ENCODE results near the gene OPA1. TPM values are rescaled to one million over a fixed set of nuclear protein-coding genes. Genes with fewer than 3 reads are reported as not detected.

Gene OPA1
- total and polyA plus RNA-seq, 2 of the 13 experiments (the other 11 are each of a cell fraction or from before 2014, with no cell fraction given), result 26.7 to 78.5 TPM

DNA sequence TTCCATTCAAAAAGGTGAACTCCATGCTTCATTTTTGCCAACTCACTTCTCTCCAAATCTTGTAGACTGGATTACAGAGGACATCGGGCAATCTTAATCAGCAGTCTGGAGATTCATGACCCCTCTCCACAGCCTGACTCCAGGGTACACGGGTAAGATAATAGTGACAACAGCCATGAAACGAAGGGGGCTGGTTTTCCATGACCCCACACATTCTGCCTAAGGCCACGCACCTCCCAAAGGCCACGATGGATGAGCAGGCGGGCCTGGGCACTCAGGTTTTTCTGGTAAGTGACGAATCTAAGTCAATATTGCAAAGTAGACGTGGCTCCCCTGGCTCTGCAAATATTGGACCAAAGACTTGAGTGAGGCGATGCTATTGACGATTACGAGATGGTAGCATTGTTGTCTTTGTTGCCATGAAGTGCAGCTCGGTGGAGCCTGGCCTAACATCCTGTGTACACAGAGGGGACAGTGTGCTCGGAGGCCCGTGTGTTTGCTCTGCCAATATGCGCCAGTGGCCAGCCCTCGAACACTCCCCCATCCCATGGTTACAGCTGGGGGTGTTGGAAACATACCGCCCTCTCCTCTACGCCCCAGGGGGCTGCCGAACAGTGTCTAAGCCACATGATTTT is 119.1 kb downstream of the OPA1 start (continued):
- TF ChIP-seq, protein P1, sequence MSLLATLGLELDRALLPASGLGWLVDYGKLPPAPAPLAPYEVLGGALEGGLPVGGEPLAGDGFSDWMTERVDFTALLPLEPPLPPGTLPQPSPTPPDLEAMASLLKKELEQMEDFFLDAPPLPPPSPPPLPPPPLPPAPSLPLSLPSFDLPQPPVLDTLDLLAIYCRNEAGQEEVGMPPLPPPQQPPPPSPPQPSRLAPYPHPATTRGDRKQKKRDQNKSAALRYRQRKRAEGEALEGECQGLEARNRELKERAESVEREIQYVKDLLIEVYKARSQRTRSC (CRISPR knock-in tag; IDR thresholded peaks at IDR 0.05; ENCODE audit: low read depth), result no peak
- TF ChIP-seq NAIF1 (CRISPR knock-in tag; IDR thresholded peaks at IDR 0.05; ENCODE audit: borderline replicate concordance), result peak; percentile 55; the same call in 1 of the 2 replicates
- TF ChIP-seq SNAI1 (CRISPR knock-in tag; IDR thresholded peaks at IDR 0.05; ENCODE audit: borderline replicate concordance), result no peak
- TF ChIP-seq SAFB2 (CRISPR knock-in tag; IDR thresholded peaks at IDR 0.05; ENCODE audit: borderline replicate concordance, low read depth), result no peak
- peak; percentile 94 for TF ChIP-seq GFI1 (CRISPR knock-in tag; IDR thresholded peaks at IDR 0.05; ENCODE audit: borderline replicate concordance)
- peak; percentile 81 for TF ChIP-seq SIX1 (CRISPR knock-in tag; IDR thresholded peaks at IDR 0.05; ENCODE audit: borderline replicate concordance)
- no peak for TF ChIP-seq GABPA (IDR thresholded peaks at IDR 0.05; ENCODE audit: low read depth, low read length)
- TF ChIP-seq GABPA (CRISPR knock-in tag; IDR thresholded peaks at IDR 0.05; ENCODE audit: low read depth), result peak; percentile 64
- TF ChIP-seq ZBTB42 (CRISPR knock-in tag; IDR thresholded peaks at IDR 0.05), result no peak; the same call in 1 of the 2 replicates
- TF ChIP-seq ZNF530 (CRISPR knock-in tag; IDR thresholded peaks at IDR 0.05; ENCODE audit: low read depth), result no peak
- TF ChIP-seq, protein P2, sequence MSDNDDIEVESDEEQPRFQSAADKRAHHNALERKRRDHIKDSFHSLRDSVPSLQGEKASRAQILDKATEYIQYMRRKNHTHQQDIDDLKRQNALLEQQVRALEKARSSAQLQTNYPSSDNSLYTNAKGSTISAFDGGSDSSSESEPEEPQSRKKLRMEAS (IDR thresholded peaks at IDR 0.05), result peak; percentile 90
- peak; percentile 89 for TF ChIP-seq JUNB (CRISPR knock-in tag; IDR thresholded peaks at IDR 0.05; ENCODE audit: borderline replicate concordance)
- TF ChIP-seq PCBP1 (IDR thresholded peaks at IDR 0.05; ENCODE audit: borderline replicate concordance, low read depth, low read length), result no peak
- TF ChIP-seq ETV6 (CRISPR knock-in tag; conservative IDR thresholded peaks at IDR 0.05), result peak; percentile 80
- peak; percentile 97 for TF ChIP-seq TARDBP (CRISPR knock-in tag; IDR thresholded peaks at IDR 0.05)
- TF ChIP-seq ZNF839 (CRISPR knock-in tag; IDR thresholded peaks at IDR 0.05; ENCODE audit: borderline replicate concordance), result no peak; the same call in 1 of the 2 replicates
- TF ChIP-seq, protein P3, sequence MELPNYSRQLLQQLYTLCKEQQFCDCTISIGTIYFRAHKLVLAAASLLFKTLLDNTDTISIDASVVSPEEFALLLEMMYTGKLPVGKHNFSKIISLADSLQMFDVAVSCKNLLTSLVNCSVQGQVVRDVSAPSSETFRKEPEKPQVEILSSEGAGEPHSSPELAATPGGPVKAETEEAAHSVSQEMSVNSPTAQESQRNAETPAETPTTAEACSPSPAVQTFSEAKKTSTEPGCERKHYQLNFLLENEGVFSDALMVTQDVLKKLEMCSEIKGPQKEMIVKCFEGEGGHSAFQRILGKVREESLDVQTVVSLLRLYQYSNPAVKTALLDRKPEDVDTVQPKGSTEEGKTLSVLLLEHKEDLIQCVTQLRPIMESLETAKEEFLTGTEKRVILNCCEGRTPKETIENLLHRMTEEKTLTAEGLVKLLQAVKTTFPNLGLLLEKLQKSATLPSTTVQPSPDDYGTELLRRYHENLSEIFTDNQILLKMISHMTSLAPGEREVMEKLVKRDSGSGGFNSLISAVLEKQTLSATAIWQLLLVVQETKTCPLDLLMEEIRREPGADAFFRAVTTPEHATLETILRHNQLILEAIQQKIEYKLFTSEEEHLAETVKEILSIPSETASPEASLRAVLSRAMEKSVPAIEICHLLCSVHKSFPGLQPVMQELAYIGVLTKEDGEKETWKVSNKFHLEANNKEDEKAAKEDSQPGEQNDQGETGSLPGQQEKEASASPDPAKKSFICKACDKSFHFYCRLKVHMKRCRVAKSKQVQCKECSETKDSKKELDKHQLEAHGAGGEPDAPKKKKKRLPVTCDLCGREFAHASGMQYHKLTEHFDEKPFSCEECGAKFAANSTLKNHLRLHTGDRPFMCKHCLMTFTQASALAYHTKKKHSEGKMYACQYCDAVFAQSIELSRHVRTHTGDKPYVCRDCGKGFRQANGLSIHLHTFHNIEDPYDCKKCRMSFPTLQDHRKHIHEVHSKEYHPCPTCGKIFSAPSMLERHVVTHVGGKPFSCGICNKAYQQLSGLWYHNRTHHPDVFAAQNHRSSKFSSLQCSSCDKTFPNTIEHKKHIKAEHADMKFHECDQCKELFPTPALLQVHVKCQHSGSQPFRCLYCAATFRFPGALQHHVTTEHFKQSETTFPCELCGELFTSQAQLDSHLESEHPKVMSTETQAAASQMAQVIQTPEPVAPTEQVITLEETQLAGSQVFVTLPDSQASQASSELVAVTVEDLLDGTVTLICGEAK (IDR thresholded peaks at IDR 0.05), result no peak
- TF ChIP-seq, protein P3 (CRISPR knock-in tag; IDR thresholded peaks at IDR 0.05), result peak; percentile 89; the same call in 1 of the 2 replicates
- no peak; the same call in 1 of the 2 replicates for TF ChIP-seq ZNF333 (CRISPR knock-in tag; IDR thresholded peaks at IDR 0.05; ENCODE audit: borderline replicate concordance)
- peak; percentile 71; the same call in 1 of the 2 replicates for TF ChIP-seq CHD4 (IDR thresholded peaks at IDR 0.05; ENCODE audit: borderline replicate concordance, low read length)
